IMR-90 (cell line): ENCODE measurements around the gene LYZL6. TPM values are rescaled to one million over a fixed set of nuclear protein-coding genes. Genes with fewer than 3 reads are reported as not detected.

Source experiments
- ATAC-seq: fragments of 200-7000 bp; cut with Tn5 transposase; 2 replicates; pipeline ENCODE4 v1.9.1; 2020; ENCODE audit warnings: low read depth, mild to moderate bottlenecking, moderate library complexity
- BruUV-seq: library from RNA; stranded (reverse); fragments of 400-500 nt; replicated peaks from 2 replicates; lab custom pipeline; 2021; lab: Mats Ljungman, UMichigan
- CTCF ChIA-PET: fragments of 300-600 bp; formaldehyde crosslinking; extraction: SDS; loops from one replicate; lab custom pipeline; 2021; ENCODE audit warnings: antibody characterized with exemption; lab: Yijun Ruan, JAX
- POLR2A ChIA-PET: fragments of 300-600 bp; sonication (Branson Sonifier 250); formaldehyde crosslinking; loops from one replicate; lab custom pipeline; 2022; ENCODE audit warnings: antibody characterized with exemption; ENCODE audit not compliant: unreplicated experiment; lab: Charles Lee
- DNase-seq: peaks from one replicate; pipeline ENCODE4 v3.0.0; 2013
- H2AFZ ChIP-seq: replicated peaks from 2 replicates; pipeline ENCODE3; 2013; ENCODE audit warnings: low read length, mild to moderate bottlenecking; ENCODE audit not compliant: poor library complexity
- H2AK5ac ChIP-seq: 2 replicates; pipeline ENCODE4 v1.6.1; 2013; ENCODE audit warnings: low read depth, low read length, inconsistent platforms
- H2AK9ac ChIP-seq: replicated peaks from 2 replicates; pipeline ENCODE3; 2013; ENCODE audit warnings: mild to moderate bottlenecking, low read depth, low read length, moderate library complexity; ENCODE audit not compliant: poor library complexity
- H2BK120ac ChIP-seq: 2 replicates; pipeline ENCODE4 v1.6.1; 2013; ENCODE audit warnings: low read depth, low read length, inconsistent platforms
- H2BK15ac ChIP-seq: 3 replicates; pipeline ENCODE4 v1.6.1; 2013; ENCODE audit warnings: low read depth, low read length, inconsistent platforms
- H2BK20ac ChIP-seq: 2 replicates; pipeline ENCODE4 v1.6.1; 2013; ENCODE audit warnings: low read depth, mild to moderate bottlenecking, inconsistent platforms, low read length, moderate library complexity
- H2BK5ac ChIP-seq: 2 replicates; pipeline ENCODE4 v1.6.1; 2013; ENCODE audit warnings: mild to moderate bottlenecking, low read depth, low read length, inconsistent platforms; ENCODE audit not compliant: poor library complexity, severe bottlenecking
- H3K14ac ChIP-seq: replicated peaks from 2 replicates; pipeline ENCODE4 v1.6.1; 2013; ENCODE audit warnings: low read depth, low read length, inconsistent platforms
- H3K18ac ChIP-seq: 2 replicates; pipeline ENCODE4 v1.6.1; 2013; ENCODE audit warnings: low read depth, low read length, control low read depth
- H3K23ac ChIP-seq: 2 replicates; pipeline ENCODE4 v1.6.1; 2013; ENCODE audit warnings: low read depth, low read length, inconsistent platforms
- H3K27ac ChIP-seq: 2 replicates; pipeline ENCODE4 v1.5.1; 2013; ENCODE audit warnings: mild to moderate bottlenecking, control low read depth, low read length; ENCODE audit not compliant: insufficient read depth
- H3K27me3 ChIP-seq: 2 replicates; pipeline ENCODE4 v1.6.1; 2013; ENCODE audit warnings: low read length; ENCODE audit not compliant: control insufficient read depth, insufficient read depth
- H3K36me3 ChIP-seq: 2 replicates; pipeline ENCODE4 v1.6.1; 2013; ENCODE audit warnings: low read length, mixed read lengths; ENCODE audit not compliant: control insufficient read depth, insufficient read depth
- H3K4ac ChIP-seq: 2 replicates; pipeline ENCODE4 v1.6.1; 2013; ENCODE audit warnings: low read depth, low read length, inconsistent platforms
- H3K4me1 ChIP-seq: 2 replicates; pipeline ENCODE4 v1.6.1; 2013; ENCODE audit warnings: low read length, mixed read lengths; ENCODE audit not compliant: control insufficient read depth, insufficient read depth
- H3K4me2 ChIP-seq: 2 replicates; pipeline ENCODE4 v1.6.1; 2013; ENCODE audit warnings: low read depth, mild to moderate bottlenecking, control low read depth, low read length, moderate library complexity
- H3K4me3 ChIP-seq: 2 replicates; pipeline ENCODE4 v1.5.1; 2013; ENCODE audit warnings: low read depth, mild to moderate bottlenecking, control low read depth, low read length, moderate library complexity; ENCODE audit not compliant: insufficient read depth
- H3K56ac ChIP-seq: 2 replicates; pipeline ENCODE4 v1.6.1; 2013; ENCODE audit warnings: low read length, inconsistent platforms; ENCODE audit not compliant: insufficient read depth; ENCODE audit errors: extremely low read depth
- H3K79me1 ChIP-seq, 2 experiments: 2 replicates each; pipeline ENCODE4 v1.6.1; 2013; ENCODE audit warnings: low read length in 2 of 2, inconsistent platforms in 1 of 2, low read depth in 1 of 2
- H3K9ac ChIP-seq: 2 replicates; pipeline ENCODE4 v1.6.1; 2013; ENCODE audit warnings: low read depth, low read length, control low read depth
- H3K9me1 ChIP-seq: 2 replicates; pipeline ENCODE4 v1.6.1; 2013; ENCODE audit warnings: low read length, inconsistent platforms; ENCODE audit not compliant: insufficient read depth
- H3K9me3 ChIP-seq: 2 replicates; pipeline ENCODE4 v1.6.1; 2013; ENCODE audit warnings: low read length; ENCODE audit not compliant: control insufficient read depth, insufficient read depth
- H4K20me1 ChIP-seq: 2 replicates; pipeline ENCODE4 v1.6.1; 2013; ENCODE audit warnings: low read length, inconsistent platforms; ENCODE audit not compliant: insufficient read depth
- H4K5ac ChIP-seq: 2 replicates; pipeline ENCODE4 v1.6.1; 2013; ENCODE audit warnings: mild to moderate bottlenecking, low read depth, low read length, control low read depth
- H4K8ac ChIP-seq, 2 experiments: 2 replicates each; pipeline ENCODE4 v1.6.1; 2013; ENCODE audit warnings: low read depth in 2 of 2, low read length in 2 of 2, control low read depth in 1 of 2, inconsistent platforms in 1 of 2
- H4K91ac ChIP-seq: 2 replicates; pipeline ENCODE4 v1.6.1; 2013; ENCODE audit warnings: low read depth, low read length, inconsistent platforms; ENCODE audit not compliant: insufficient read depth
- CHD1 ChIP-seq: IDR thresholded peaks from 2 replicates; pipeline ENCODE4 v1.6.1; 2012; ENCODE audit warnings: low read depth, low read length, improper control_type of control experiment
- FOS ChIP-seq: fragments of 150-350 bp; IDR thresholded peaks from 2 replicates; pipeline ENCODE4 v1.6.1; 2016; ENCODE audit warnings: low read depth, low read length
- RAD21 ChIP-seq: IDR thresholded peaks from 2 replicates; pipeline ENCODE4 v1.6.1; 2012; ENCODE audit warnings: low read length, improper control_type of control experiment
- RFX5 ChIP-seq: IDR thresholded peaks from 2 replicates; pipeline ENCODE4 v1.8.0; 2012; ENCODE audit warnings: low read depth, mild to moderate bottlenecking, low read length, moderate library complexity
- WGBS, 2 experiments: methylation state at CpG; one replicate each; pipeline versions ENCODE4 v1.1.5 to v1.1.7; 2013; ENCODE audit warnings: missing lambda C conversion rate in 2 of 2; ENCODE audit not compliant: insufficient read length in 1 of 2; ENCODE audit errors: extremely low coverage in 2 of 2; 5-methylcytosine and 5-hydroxymethylcytosine counted together
- dilution Hi-C: fragments of 300-500 bp; cut with HindIII; formaldehyde crosslinking; loops from one replicate; pipeline ENCODE4 v1.14.3; 2018; ENCODE audit warnings: low sequenced_read_pairs; ENCODE audit not compliant: unreplicated experiment
- in situ Hi-C: fragments of 300-500 bp; cut with MboI; formaldehyde crosslinking; loops from 3 replicates; pipeline ENCODE4 v1.14.3; 2019; ENCODE audit warnings: low sequenced_read_pairs, inconsistent platforms, mixed read lengths
- intact Hi-C: fragments of 100-400 bp; cut with micrococcal nuclease; formaldehyde crosslinking; loops from 2 replicates; pipeline ENCODE4 v1.10.0; 2022
- polyA plus RNA-seq, 3 experiments: library from polyadenylated mRNA; depleted of rRNA; stranded (reverse); fragments of >200 nt; gene quantifications; 2 replicates each; pipeline ENCODE4 v1.2.3, GENCODE V29; 2012; ENCODE audit warnings: low replicate concordance in 1 of 3
- total RNA-seq: library from RNA; depleted of rRNA; stranded (reverse); fragments of >200 nt; gene quantifications from 2 replicates; pipeline ENCODE4 v1.2.3, GENCODE V29; 2012

Gene LYZL6
- total and polyA plus RNA-seq, 2 of the 4 experiments (the other 2 are of a cell fraction) = not detected

GRCh38 chr17:35991075-35991474 is 47.6 kb upstream of the LYZL6 start:
- no peaks in the 10 kb centered on the region for H3K27me3 ChIP-seq
- no peak overlapping the region for H3K23ac ChIP-seq
- H3K4me2 ChIP-seq = no peak overlapping the region
- H4K20me1 ChIP-seq = no peaks in the 10 kb centered on the region
- no peak overlapping the region for H4K91ac ChIP-seq
- in situ Hi-C loops (no loop called here), dilution Hi-C loops (no loop called here), intact Hi-C loops (loop anchor here (5.0 kb wide), 1 partner anchor 61 kb away; no protein-coding TSS in a partner anchor)
- H2BK20ac ChIP-seq = no peak overlapping the region
- H3K27ac ChIP-seq = no peak overlapping the region
- POLR2A ChIA-PET = no interaction called here
- H4K8ac ChIP-seq = no peak overlapping the region
- H3K14ac ChIP-seq = no peak overlapping the region
- no peak overlapping the region for H2AK5ac ChIP-seq
- no peaks in the 10 kb centered on the region for H3K79me1 ChIP-seq
- H3K9me1 ChIP-seq = no peaks in the 10 kb centered on the region
- BruUV-seq = no TSS peak
- H3K4me1 ChIP-seq = no peaks in the 10 kb centered on the region
- no peak overlapping the region for H3K4ac ChIP-seq
- no peaks in the 10 kb centered on the region for H3K36me3 ChIP-seq
- H2BK15ac ChIP-seq = no peak overlapping the region
- DNase-seq (no peak), ATAC-seq (no peak)
- H3K4me3 ChIP-seq = no peak overlapping the region
- H3K56ac ChIP-seq = no peak overlapping the region
- no peak overlapping the region for H2BK120ac ChIP-seq
- no peak overlapping the region for H2AFZ ChIP-seq
- H4K5ac ChIP-seq = no peak overlapping the region
- no peak overlapping the region for H3K9ac ChIP-seq
- CTCF ChIA-PET = no interaction called here
- no peak overlapping the region for H2AK9ac ChIP-seq
- TF ChIP-seq RAD21 = no peak
- no peak for TF ChIP-seq FOS
- no peak for TF ChIP-seq RFX5
- no peak for TF ChIP-seq CHD1
- no peak overlapping the region for H3K18ac ChIP-seq
- H3K9me3 ChIP-seq = no peaks in the 10 kb centered on the region
- no peak overlapping the region for H2BK5ac ChIP-seq
- WGBS, 2 experiments = 33% methylated on average over 1 of the region's 2 CpGs; no CpG with 5 or more reads in 1 of the 2 experiments
